Measurements from ENCODE around the gene KCNG4.

DNA sequence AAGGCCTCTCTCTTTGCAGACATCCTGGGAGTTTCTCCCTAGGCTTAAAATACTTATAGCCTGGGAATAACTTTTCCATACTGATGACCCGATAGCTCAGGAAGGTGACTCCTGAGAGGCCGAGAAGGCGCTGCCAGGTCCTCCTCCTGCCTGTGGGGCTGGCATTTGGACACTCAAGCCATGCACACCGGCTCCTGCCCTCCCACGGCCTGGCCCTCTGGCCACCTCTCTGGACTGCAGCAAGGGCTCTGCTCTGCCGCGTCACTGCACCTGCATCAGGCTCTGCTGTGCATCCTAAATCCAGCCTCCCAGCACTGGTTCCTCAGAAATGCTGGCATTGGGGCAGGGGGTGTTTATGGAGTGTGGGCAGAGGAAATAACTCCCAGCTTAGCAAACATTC lies 14.2 kb downstream of the KCNG4 start:
- TF ChIP-seq, protein P1, sequence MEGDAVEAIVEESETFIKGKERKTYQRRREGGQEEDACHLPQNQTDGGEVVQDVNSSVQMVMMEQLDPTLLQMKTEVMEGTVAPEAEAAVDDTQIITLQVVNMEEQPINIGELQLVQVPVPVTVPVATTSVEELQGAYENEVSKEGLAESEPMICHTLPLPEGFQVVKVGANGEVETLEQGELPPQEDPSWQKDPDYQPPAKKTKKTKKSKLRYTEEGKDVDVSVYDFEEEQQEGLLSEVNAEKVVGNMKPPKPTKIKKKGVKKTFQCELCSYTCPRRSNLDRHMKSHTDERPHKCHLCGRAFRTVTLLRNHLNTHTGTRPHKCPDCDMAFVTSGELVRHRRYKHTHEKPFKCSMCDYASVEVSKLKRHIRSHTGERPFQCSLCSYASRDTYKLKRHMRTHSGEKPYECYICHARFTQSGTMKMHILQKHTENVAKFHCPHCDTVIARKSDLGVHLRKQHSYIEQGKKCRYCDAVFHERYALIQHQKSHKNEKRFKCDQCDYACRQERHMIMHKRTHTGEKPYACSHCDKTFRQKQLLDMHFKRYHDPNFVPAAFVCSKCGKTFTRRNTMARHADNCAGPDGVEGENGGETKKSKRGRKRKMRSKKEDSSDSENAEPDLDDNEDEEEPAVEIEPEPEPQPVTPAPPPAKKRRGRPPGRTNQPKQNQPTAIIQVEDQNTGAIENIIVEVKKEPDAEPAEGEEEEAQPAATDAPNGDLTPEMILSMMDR (IDR thresholded peaks at IDR 0.05; ENCODE audit: low read depth, low read length, missing input control), result no peak
- TF ChIP-seq YY1 (IDR thresholded peaks at IDR 0.05), result no peak
- TF ChIP-seq, protein P2, sequence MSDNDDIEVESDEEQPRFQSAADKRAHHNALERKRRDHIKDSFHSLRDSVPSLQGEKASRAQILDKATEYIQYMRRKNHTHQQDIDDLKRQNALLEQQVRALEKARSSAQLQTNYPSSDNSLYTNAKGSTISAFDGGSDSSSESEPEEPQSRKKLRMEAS (IDR thresholded peaks at IDR 0.05), result no peak
- TF ChIP-seq, protein P3, sequence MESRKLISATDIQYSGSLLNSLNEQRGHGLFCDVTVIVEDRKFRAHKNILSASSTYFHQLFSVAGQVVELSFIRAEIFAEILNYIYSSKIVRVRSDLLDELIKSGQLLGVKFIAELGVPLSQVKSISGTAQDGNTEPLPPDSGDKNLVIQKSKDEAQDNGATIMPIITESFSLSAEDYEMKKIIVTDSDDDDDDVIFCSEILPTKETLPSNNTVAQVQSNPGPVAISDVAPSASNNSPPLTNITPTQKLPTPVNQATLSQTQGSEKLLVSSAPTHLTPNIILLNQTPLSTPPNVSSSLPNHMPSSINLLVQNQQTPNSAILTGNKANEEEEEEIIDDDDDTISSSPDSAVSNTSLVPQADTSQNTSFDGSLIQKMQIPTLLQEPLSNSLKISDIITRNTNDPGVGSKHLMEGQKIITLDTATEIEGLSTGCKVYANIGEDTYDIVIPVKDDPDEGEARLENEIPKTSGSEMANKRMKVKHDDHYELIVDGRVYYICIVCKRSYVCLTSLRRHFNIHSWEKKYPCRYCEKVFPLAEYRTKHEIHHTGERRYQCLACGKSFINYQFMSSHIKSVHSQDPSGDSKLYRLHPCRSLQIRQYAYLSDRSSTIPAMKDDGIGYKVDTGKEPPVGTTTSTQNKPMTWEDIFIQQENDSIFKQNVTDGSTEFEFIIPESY (IDR thresholded peaks at IDR 0.05), result no peak
- TF ChIP-seq FOXA1 (IDR thresholded peaks at IDR 0.05), result no peak
- TF ChIP-seq EGR1 (IDR thresholded peaks at IDR 0.05; ENCODE audit: low read depth in 2 of 2), result no peak
- TF ChIP-seq, protein P4, sequence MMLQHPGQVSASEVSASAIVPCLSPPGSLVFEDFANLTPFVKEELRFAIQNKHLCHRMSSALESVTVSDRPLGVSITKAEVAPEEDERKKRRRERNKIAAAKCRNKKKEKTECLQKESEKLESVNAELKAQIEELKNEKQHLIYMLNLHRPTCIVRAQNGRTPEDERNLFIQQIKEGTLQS (IDR thresholded peaks at IDR 0.05), result no peak

Data from liver (tissue), 3 donors.